ENCODE data around the gene OR1J1.

Gene OR1J1, protein sequence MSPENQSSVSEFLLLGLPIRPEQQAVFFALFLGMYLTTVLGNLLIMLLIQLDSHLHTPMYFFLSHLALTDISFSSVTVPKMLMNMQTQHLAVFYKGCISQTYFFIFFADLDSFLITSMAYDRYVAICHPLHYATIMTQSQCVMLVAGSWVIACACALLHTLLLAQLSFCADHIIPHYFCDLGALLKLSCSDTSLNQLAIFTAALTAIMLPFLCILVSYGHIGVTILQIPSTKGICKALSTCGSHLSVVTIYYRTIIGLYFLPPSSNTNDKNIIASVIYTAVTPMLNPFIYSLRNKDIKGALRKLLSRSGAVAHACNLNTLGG

DNA sequence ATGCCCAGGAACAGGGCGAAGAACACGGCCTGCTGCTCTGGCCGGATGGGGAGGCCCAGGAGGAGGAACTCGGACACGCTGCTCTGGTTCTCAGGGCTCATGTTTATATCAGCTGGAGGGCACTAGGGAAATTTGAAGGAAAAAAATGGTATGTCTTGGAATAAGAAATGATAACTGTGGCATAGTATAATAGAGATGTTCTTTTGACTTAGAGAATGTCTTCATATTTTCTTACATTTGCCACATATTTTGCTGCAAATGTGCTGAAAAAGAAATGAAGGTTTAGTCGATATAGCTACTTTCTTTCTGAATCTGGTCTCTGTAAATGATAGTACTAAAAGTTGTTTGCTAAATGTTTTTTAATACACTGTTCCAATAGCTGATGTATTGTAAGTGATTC, at the start of gene OR1J1:
TSS of gene OR1J1 (minus strand) at position 101 of the 400 bp plus-strand sequence. CDS start at position 101, 0 bp downstream.
- DNase-seq = no peak

DNA sequence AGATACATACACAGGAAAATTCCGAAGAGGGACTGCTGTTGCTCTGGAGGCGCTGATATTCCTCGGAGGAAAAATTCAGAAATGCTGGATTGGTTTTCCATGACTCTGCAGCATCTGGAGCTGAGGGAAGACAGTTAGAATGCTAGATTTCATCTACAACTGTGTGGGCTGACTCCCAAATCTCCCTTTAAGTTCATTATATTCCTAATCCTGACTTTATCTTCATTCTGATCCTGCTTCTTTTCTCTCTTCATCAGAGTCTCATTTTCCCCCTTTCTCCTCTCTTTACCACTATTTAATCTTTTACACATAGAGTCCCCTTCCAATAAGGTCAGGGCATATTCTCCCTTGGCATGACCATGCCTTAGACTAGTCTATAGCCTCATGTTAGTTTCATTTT, 49.5 kb upstream of the OR1J1 start, which contains the start of gene OR1N1:
TSS of gene OR1N1 (minus strand) at position 101 of the 400 bp plus-strand sequence. CDS start at position 101, 0 bp downstream.
- DNase-seq = no peak

DNA sequence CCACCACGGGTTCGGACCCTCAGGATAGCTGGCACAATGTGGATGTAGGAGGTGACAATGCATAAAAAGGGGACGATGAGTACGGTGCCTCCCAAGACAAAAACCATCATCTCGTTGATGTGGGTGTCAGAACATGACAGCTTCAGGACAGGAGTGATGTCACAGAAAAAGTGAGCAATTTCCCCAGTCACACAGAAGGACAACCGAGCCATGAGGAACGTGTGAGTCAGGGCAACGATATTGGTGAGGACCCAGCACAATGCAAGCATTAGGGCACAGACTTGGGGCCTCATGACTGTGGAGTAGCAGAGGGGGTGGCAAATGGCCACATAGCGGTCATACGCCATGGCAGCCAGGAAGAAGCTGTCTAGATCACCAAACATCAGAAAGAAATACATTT, 48.9 kb upstream of the OR1J1 start:
- DNase-seq = no peak

- DNase-seq = no peak
Measured at GRCh38 chr9:122519376-122519775, 41.6 kb upstream of the OR1J1 start.

GRCh38 chr9:122518841-122519240, 41.1 kb upstream of the OR1J1 start, which contains the start of gene OR1J4:
OR1J4 (plus strand) TSS chr9:122519141; CDS start chr9:122519141, 0 bp downstream.
- no peak for DNase-seq

- no peak for DNase-seq
Measured at GRCh38 chr9:122518226-122518625, 40.5 kb upstream of the OR1J1 start.

- DNase-seq = no peak
Measured at GRCh38 chr9:122510502-122510901, 32.8 kb upstream of the OR1J1 start, which contains the start of gene OR1J2. OR1J2 (plus strand) TSS chr9:122510802; CDS start chr9:122510802, 0 bp downstream.

GRCh38 chr9:122506964-122507363, 29.2 kb upstream of the OR1J1 start:
- DNase-seq = no peak

- no peak for DNase-seq
Measured at GRCh38 chr9:122498883-122499288, 21.2 kb upstream of the OR1J1 start.

DNA sequence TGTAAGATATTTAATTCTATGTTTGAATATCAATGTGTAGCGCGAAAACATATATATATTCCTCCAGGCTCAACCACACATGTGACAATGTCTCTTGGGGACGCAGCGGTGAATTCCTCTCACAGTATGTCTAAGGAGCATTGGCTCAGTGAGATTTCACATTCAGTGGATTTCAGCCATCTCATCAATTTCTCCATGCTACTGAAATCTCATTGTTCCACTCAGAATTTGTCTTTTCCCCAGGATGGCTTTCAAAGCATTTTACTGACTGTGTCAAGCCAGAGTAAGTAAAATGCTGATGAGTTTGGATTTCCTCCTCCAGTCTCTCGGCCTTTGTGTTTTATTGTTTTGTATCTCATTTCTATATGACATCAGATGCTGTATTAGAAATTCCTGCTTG, 1.3 kb upstream of the OR1J1 start:
- DNase-seq = no peak

DNA sequence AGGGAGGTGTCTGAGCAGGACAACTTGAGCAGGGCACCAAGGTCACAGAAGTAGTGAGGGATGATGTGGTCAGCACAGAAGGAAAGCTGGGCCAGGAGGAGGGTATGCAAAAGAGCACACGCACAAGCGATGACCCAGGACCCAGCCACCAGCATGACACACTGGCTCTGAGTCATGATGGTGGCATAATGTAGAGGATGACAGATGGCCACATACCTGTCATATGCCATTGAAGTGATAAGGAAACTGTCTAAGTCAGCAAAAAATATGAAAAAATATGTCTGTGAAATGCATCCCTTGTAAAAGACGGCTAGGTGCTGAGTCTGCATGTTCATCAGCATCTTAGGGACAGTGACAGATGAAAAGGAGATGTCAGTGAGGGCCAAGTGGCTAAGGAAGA, 380 bp downstream of the OR1J1 start:
- no peak for DNase-seq

- no peak for DNase-seq
Measured at GRCh38 chr9:122475717-122476116, 2.0 kb downstream of the OR1J1 start.

DNA sequence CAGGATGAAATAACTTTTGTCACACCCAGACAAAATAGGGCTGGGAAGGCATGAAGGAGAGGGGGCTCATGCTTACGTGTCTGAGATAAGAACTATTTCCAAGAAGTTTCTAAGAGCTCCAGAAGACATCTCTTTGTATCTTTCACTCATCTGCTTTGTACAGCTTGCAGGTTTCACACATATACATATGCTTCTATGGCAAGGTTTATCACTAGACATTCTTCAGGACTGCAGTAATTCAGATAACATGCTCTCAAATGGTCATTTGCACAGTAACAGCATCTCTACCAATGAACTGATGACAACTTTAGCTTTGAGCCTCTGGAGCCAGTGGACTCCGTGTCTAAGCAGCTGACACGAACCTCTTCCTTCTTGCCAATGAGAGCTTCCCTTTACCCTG, 3.2 kb downstream of the OR1J1 start:
- DNase-seq = no peak

- DNase-seq = no peak
Measured at GRCh38 chr9:122468735-122469134, 9.0 kb downstream of the OR1J1 start.

DNA sequence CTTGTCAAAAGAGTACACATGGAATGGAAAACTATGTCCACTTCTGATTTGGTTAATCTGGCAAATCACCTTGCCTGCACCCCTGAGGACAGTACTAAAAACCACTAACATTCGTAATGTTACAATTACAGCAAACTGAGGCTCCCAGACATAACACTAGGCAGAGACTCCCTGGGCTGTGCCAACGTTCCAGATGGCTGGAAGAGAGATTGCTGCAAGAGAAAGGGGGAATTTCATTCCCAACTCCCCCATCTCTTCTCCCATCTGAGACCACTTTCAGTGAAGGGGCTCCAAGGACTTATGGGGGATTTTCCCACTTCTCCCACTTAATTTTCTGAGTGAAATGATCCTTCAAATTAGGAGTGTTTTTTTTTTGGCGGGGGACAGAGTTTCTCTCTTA, 11.3 kb downstream of the OR1J1 start:
- no peak for DNase-seq

DNA sequence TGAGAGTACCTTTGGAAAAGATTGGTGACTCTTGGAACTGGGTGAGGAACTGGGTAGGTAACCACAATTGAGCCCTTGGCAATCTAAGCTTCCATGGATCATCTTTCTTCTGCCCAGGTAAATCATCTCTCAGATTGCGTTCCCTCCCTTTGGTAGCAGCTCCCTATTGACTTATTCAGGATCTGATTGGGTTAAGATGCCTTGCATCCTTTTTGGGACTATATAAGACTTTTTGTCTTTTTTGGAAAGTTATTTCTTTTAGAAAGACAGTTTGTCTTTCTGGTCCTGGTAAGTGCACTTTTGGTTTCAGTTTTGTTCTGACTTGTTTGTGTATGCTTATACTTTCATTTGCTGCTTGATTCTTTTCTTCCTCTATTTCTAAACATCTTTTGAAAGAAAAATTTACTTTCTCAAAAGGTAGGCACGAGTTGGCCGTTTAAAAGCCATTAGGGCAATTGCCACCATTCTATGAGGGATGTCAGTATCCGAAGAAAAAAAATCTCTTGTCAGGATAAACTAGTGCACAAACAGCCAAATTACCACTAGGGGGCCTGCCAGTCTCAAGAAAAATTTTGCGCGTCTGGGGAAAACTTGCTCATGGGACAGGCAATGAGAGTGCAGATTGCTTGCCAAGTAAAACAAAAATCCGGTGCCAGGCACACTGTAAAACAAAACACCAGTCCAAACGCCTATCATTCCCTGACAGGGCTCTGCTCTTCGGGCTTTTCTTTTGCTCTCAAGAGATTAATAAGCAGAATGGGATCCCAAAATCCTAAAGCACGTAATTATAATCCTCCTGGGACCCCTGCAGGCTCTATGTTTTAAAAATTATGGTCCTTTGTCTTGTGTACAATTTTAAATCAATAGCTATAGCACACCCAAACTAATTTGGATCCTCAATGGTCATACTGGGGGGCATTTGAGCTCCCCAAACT, 12.8 kb downstream of the OR1J1 start:
- DNase-seq = peak; percentile 63

GRCh38 chr9:122463828-122464632, 13.7 kb downstream of the OR1J1 start:
- no peak for DNase-seq

DNA sequence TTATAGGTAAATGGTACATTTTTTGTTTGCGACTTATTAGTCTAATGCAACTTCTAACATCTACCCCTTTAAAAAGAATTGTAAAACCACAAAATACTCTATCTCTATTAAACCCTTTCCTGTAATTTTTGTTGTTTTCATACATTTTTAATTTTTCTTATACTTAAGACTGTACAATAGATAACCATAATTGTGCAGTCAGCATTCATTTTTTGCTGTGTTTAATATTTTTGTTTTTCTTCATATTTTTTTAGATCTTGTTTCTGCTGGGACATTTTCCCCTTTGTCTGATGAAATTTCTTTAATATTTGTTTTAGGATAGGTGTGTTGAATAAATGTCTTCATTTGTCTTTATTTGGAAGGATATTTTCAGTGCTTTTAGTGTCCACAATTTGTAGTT, 19.9 kb downstream of the OR1J1 start:
- DNase-seq = no peak

- DNase-seq = no peak
Measured at GRCh38 chr9:122456123-122456522, 21.6 kb downstream of the OR1J1 start.

GRCh38 chr9:122453677-122454135, 24.0 kb downstream of the OR1J1 start:
- no peak for DNase-seq

- DNase-seq = no peak
Measured at GRCh38 chr9:122446819-122447484, 30.8 kb downstream of the OR1J1 start.

GRCh38 chr9:122445155-122445749, 32.5 kb downstream of the OR1J1 start:
- DNase-seq = peak; percentile 65

All from T1000 (cell line).